HEK293T (cell line): Measurements from ENCODE around the gene TAS2R5.

Source experiments
- FOXA1 ChIP-seq: fragments of 450-650 bp; IDR thresholded peaks from 2 replicates; pipeline ENCODE4 v1.6.1; 2016; ENCODE audit warnings: mild to moderate bottlenecking
- FOXK2 ChIP-seq: fragments of 450-650 bp; IDR thresholded peaks from 2 replicates; pipeline ENCODE4 v1.6.1; 2016; ENCODE audit warnings: mild to moderate bottlenecking
- FOXM1 ChIP-seq: fragments of 450-650 bp; IDR thresholded peaks from 2 replicates; pipeline ENCODE4 v1.6.1; 2017; ENCODE audit warnings: mild to moderate bottlenecking, borderline replicate concordance
- L3MBTL2 ChIP-seq: fragments of 450-650 bp; conservative IDR thresholded peaks from 2 replicates; pipeline ENCODE4 v1.6.1; 2016; ENCODE audit warnings: mild to moderate bottlenecking

DNA sequence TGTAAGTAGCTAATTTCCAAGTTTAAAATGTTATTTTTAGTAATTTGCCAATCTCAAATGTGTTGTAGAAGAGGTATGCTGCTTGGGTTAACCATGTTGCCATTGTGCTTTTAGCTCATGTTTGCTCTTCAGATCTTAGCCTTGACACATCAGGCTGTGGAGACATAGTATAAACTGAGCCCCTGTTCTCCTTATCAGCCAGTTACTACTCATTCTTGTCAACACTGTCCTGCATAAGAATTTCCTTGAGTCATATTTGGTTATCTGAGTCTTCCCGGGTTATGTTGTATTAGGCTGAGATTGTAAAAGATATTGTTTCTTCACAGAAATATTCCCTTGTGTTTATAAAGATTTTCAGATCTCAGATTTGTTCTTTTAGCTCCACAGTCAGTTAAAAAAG, 47.8 kb upstream of the TAS2R5 start:
- TF ChIP-seq FOXA1 (no peak), L3MBTL2 (no peak), FOXM1 (no peak), FOXK2 (no peak)
